ENCODE data around the gene CACNA1C.

DNA sequence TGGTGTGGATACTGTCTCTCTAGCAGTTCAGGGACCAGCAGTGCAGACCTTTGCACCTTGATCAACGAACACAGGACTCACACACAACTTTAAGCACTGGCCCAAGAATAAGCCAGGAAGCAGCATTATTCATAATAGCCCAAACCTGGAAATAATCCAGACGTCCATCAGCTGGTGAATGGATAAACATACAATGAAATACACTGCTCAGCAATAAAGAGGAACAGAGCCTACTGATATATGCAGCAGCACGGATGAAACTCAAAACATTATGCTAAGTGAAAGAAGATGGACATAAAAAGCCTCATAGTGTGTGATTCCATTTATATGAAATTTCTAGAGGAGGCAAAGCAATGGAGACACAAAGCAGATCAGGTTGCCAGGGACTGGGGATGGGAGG lies 438.0 kb downstream of the CACNA1C start:
- TF ChIP-seq POLR2A (IDR thresholded peaks at IDR 0.05; ENCODE audit: low read depth, low read length) (no peak), CEBPB (IDR thresholded peaks at IDR 0.05; ENCODE audit: low read depth, low read length) (no peak), CHD1 (IDR thresholded peaks at IDR 0.05; ENCODE audit: low read depth, low read length) (no peak), RCOR1 (IDR thresholded peaks at IDR 0.05; ENCODE audit: insufficient replicate concordance, low read length) (no peak)
- TF ChIP-seq, protein P1, sequence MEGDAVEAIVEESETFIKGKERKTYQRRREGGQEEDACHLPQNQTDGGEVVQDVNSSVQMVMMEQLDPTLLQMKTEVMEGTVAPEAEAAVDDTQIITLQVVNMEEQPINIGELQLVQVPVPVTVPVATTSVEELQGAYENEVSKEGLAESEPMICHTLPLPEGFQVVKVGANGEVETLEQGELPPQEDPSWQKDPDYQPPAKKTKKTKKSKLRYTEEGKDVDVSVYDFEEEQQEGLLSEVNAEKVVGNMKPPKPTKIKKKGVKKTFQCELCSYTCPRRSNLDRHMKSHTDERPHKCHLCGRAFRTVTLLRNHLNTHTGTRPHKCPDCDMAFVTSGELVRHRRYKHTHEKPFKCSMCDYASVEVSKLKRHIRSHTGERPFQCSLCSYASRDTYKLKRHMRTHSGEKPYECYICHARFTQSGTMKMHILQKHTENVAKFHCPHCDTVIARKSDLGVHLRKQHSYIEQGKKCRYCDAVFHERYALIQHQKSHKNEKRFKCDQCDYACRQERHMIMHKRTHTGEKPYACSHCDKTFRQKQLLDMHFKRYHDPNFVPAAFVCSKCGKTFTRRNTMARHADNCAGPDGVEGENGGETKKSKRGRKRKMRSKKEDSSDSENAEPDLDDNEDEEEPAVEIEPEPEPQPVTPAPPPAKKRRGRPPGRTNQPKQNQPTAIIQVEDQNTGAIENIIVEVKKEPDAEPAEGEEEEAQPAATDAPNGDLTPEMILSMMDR (conservative IDR thresholded peaks at IDR 0.05; ENCODE audit: low read depth, low read length): no peak
- TF ChIP-seq, protein P2, sequence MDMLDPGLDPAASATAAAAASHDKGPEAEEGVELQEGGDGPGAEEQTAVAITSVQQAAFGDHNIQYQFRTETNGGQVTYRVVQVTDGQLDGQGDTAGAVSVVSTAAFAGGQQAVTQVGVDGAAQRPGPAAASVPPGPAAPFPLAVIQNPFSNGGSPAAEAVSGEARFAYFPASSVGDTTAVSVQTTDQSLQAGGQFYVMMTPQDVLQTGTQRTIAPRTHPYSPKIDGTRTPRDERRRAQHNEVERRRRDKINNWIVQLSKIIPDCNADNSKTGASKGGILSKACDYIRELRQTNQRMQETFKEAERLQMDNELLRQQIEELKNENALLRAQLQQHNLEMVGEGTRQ (IDR thresholded peaks at IDR 0.05; ENCODE audit: low read depth, low read length): no peak

All from IMR-90 (cell line).